Stimulated activated CD4-positive, alpha-beta T cell treated with anti-CD3 and anti-CD28 coated beads, Interleukin-4, amount 100 ng/mL, for 1 hour (primary cell): Measurements from ENCODE around the gene TANGO2.
"Not testable (repeated sequence)": the region's sequence is repeated elsewhere in the genome, so short reads cannot be mapped to it uniquely, and the experiment has no call there.

Source experiments
- DNase-seq: peaks from one replicate; pipeline ENCODE4 v3.0.0-alpha.2; 2020

The TANGO2 gene

GRCh38 chr22:20066617-20067383, 45.9 kb downstream of the TANGO2 start:
- DNase-seq: no peak

GRCh38 chr22:20067384-20067682, 46.4 kb downstream of the TANGO2 start:
- DNase-seq: not testable (repeated sequence)

GRCh38 chr22:20068640-20069039, 47.7 kb downstream of the TANGO2 start:
- no peak for DNase-seq

- DNase-seq: no peak
These were observed 48.6 kb downstream of the TANGO2 start for GRCh38 chr22:20069331-20070042.

- no peak for DNase-seq
These were observed 50.6 kb downstream of the TANGO2 start for GRCh38 chr22:20071524-20071972.

GRCh38 chr22:20076627-20077172, 55.8 kb downstream of the TANGO2 start:
- no peak for DNase-seq

GRCh38 chr22:20079745-20080444, 59.0 kb downstream of the TANGO2 start, which contains the start of gene DGCR8:
DGCR8 (plus strand) TSS chr22:20080241; CDS start chr22:20085964, 5,723 bp downstream.
- peak; percentile 72 for DNase-seq

- DNase-seq: peak; percentile 73
These were observed 59.5 kb downstream of the TANGO2 start for GRCh38 chr22:20080445-20080775.

GRCh38 chr22:20080776-20081654, 60.1 kb downstream of the TANGO2 start:
- no peak for DNase-seq

GRCh38 chr22:20083157-20083890, 62.4 kb downstream of the TANGO2 start:
- no peak for DNase-seq

GRCh38 chr22:20083891-20084546, 63.1 kb downstream of the TANGO2 start:
- no peak for DNase-seq

- peak; percentile 31 for DNase-seq
These were observed 63.9 kb downstream of the TANGO2 start for GRCh38 chr22:20084547-20085413.

- no peak for DNase-seq
These were observed 64.7 kb downstream of the TANGO2 start for GRCh38 chr22:20085651-20086050.

- DNase-seq: no peak
These were observed 65.2 kb downstream of the TANGO2 start for GRCh38 chr22:20086101-20086599.

- DNase-seq: no peak
These were observed 65.9 kb downstream of the TANGO2 start for GRCh38 chr22:20086763-20087162.

GRCh38 chr22:20087319-20088262, 66.7 kb downstream of the TANGO2 start:
- no peak for DNase-seq

GRCh38 chr22:20088263-20088648, 67.3 kb downstream of the TANGO2 start:
- DNase-seq: no peak

- DNase-seq: no peak
These were observed 68.5 kb downstream of the TANGO2 start for GRCh38 chr22:20089226-20089976.
